22Rv1 (cell line): Measurements from ENCODE around the gene KCNQ5.

Source experiments
- ZFX ChIP-seq: fragments of 450-650 bp; IDR thresholded peaks from 2 replicates; pipeline ENCODE4 v1.6.1; 2017; ENCODE audit warnings: antibody characterized with exemption, borderline replicate concordance
- TF ChIP-seq, protein P1 (sequence below): fragments of 450-650 bp; IDR thresholded peaks from 2 replicates; pipeline ENCODE4 v1.5.1; 2017; ENCODE audit warnings: mild to moderate bottlenecking

DNA sequence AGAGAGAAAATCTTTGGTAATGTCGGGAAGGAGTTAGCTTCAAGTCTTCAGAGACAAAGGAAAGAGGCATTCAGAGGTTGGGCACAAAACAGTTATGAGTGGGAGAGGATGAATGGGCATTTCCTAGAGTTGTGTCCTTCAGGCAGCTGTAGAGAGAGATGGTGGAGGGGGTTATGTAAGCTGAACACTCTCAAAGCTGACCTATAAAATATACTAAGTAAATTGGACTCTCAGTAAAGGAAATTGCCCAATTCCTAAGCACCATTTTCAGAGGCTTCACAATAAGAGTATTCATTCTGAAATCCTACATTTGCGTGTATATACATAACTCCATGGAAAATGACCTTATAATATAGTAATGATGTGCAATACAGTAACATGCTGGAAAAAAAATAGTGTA, 161.2 kb downstream of the KCNQ5 start:
- TF ChIP-seq, protein P1, sequence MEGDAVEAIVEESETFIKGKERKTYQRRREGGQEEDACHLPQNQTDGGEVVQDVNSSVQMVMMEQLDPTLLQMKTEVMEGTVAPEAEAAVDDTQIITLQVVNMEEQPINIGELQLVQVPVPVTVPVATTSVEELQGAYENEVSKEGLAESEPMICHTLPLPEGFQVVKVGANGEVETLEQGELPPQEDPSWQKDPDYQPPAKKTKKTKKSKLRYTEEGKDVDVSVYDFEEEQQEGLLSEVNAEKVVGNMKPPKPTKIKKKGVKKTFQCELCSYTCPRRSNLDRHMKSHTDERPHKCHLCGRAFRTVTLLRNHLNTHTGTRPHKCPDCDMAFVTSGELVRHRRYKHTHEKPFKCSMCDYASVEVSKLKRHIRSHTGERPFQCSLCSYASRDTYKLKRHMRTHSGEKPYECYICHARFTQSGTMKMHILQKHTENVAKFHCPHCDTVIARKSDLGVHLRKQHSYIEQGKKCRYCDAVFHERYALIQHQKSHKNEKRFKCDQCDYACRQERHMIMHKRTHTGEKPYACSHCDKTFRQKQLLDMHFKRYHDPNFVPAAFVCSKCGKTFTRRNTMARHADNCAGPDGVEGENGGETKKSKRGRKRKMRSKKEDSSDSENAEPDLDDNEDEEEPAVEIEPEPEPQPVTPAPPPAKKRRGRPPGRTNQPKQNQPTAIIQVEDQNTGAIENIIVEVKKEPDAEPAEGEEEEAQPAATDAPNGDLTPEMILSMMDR: no peak
- no peak for TF ChIP-seq ZFX
